Measurements from ENCODE around the gene NDST1. TPM values are rescaled to one million over a fixed set of nuclear protein-coding genes. Genes with fewer than 3 reads are reported as not detected.

NDST1 gene
- polyA plus RNA-seq (2011; rRNA removed) (52.2 and 63.2 TPM in 2 replicates), polyA minus RNA-seq (2011; rRNA and poly(A)+ RNA removed) (69.4 and 93.7 TPM in 2 replicates)

DNA sequence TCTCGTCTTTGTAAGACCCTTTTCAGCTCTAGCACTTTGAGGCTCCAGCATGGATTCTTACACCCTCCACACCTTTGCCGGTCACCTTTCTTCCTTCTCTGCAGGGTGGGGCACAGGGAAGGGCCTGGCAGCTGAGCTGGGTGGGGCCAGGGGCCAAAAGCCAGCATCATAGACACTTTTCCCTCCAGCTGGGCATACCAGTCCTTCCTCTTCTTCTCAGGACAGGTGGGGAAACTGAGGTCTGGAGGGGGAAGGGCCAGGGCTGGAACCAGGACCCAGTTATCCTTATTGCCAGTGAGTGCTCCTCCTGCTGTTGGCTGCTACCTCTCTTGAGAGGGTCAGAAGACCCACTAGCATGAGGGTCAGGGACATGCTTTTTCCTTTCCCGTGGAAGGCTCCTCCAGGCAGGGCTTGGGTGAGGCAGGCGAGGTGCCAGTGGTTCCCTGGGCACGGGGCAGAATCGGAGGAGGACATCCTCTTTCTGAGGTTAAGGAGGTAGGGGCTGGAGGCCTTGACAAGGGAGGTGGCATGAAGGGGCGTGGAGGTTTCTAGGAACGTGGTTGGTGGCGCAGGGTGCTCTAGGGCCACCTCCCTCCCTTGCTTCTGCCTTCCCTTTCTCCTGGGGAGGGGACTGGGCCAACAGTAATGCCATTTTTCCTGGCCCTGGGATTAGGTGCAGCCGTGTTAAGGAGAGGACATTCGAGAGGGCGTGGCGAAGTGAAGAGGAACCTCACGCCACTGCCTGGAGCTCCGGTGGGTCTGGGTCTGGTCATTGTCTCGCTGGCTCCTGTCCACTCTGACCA is at the start of gene NDST1:
Gene NDST1, plus strand, starts transcription at position 658 of the 803 bp plus-strand sequence. CDS start 13,124 bp downstream, outside the sequence.
- no peaks in the 10 kb centered on the region for H3K9me3 ChIP-seq (ENCODE audit: control insufficient read depth, insufficient read depth, low read length)
- ChIA-PET CTCF (no interaction called here), POLR2A (no interaction called here)
- TF ChIP-seq, protein P1, sequence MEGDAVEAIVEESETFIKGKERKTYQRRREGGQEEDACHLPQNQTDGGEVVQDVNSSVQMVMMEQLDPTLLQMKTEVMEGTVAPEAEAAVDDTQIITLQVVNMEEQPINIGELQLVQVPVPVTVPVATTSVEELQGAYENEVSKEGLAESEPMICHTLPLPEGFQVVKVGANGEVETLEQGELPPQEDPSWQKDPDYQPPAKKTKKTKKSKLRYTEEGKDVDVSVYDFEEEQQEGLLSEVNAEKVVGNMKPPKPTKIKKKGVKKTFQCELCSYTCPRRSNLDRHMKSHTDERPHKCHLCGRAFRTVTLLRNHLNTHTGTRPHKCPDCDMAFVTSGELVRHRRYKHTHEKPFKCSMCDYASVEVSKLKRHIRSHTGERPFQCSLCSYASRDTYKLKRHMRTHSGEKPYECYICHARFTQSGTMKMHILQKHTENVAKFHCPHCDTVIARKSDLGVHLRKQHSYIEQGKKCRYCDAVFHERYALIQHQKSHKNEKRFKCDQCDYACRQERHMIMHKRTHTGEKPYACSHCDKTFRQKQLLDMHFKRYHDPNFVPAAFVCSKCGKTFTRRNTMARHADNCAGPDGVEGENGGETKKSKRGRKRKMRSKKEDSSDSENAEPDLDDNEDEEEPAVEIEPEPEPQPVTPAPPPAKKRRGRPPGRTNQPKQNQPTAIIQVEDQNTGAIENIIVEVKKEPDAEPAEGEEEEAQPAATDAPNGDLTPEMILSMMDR (IDR thresholded peaks at IDR 0.05; ENCODE audit: low read depth, low read length), result no peak
- H3K27ac ChIP-seq (ENCODE audit: low read depth, low read length), result peak within 1 kb of the TSS; percentile 39
- H3K27me3 ChIP-seq (ENCODE audit: control insufficient read depth, insufficient read depth, low read length), result no peaks in the 10 kb centered on the region
- DNase-seq (ENCODE audit: low read depth, low spot score), result no peak
- no peak within 1 kb of the TSS for H3K4me3 ChIP-seq (ENCODE audit: low read depth, low read length)

DNA sequence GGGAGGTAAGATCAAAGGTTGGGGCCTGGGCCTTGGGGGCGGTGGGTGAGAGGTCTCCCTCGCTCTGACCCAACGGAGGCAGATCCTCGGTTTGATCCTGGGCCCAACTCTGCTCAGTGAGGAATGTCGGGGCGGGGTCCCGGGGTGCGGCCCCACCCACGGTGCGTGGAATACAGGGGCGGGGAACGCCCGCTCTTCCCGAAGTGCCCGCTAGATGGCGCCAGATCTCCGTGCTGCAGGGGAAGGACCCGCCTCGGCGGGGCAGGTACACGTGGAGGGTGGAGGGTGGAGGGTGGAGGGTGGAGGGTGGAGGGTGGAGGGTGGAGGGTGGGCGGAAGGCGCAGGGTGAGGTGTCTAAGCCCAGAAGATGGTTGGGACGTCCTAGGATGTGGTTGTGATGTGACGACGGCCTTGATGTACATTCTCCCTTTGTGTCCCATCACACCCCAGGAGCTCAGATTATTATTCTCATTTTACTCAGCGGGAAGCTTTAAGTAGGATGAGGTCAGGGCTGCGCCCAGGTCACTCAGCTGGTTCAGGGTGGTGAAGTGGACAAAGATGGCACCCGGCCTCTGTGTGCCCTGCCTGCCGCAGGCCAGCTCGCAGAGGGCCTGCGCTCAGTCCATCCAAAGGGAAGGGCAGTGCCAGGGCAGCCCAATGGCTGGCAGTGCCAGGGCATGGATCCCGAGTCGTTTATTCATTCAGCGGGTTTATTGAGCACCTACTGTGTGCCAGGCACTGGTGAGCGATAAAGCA is 49.0 kb upstream of the NDST1 start:
- peak overlapping the region; percentile 29; the same call in 1 of the 2 replicates for H3K4me3 ChIP-seq (ENCODE audit: low read depth, low read length)
- no peak for DNase-seq (ENCODE audit: low read depth, low spot score)
- TF ChIP-seq, protein P1 (IDR thresholded peaks at IDR 0.05; ENCODE audit: low read depth, low read length), result peak; percentile 76
- H3K27me3 ChIP-seq (ENCODE audit: control insufficient read depth, insufficient read depth, low read length), result no peaks in the 10 kb centered on the region
- ChIA-PET CTCF (interaction anchor here (0.5 to 6.0 kb wide), 57 partner anchors 8 to 670 kb away, joined by 3 to 87 read pairs (median 5); partner anchors contain the start of genes IRGM, MYOZ3, RBM22 and RPS14), POLR2A (interaction anchor here (0.7 to 1.6 kb wide), 4 partner anchors 10 to 101 kb away, joined by 3 to 6 read pairs (median 4); no protein-coding TSS in a partner anchor)
- H3K27ac ChIP-seq (ENCODE audit: low read depth, low read length), result no peak overlapping the region
- H3K9me3 ChIP-seq (ENCODE audit: control insufficient read depth, insufficient read depth, low read length), result no peaks in the 10 kb centered on the region

- ChIA-PET CTCF (interaction anchor here (1.0 to 6.0 kb wide), 3 partner anchors 9 to 99 kb away, joined by 3 to 87 read pairs (median 63); no protein-coding TSS in a partner anchor), POLR2A (no interaction called here)
Observed at GRCh38 chr5:150460781-150461180, 47.1 kb upstream of the NDST1 start.

GRCh38 chr5:150461231-150461630 is 46.7 kb upstream of the NDST1 start:
- Histone ChIP-seq H3K27ac (ENCODE audit: low read depth, low read length) (no peak overlapping the region), H3K9me3 (ENCODE audit: control insufficient read depth, insufficient read depth, low read length) (no peaks in the 10 kb centered on the region), H3K4me3 (ENCODE audit: low read depth, low read length) (no peak overlapping the region), H3K27me3 (ENCODE audit: control insufficient read depth, insufficient read depth, low read length) (no peaks in the 10 kb centered on the region)
- CTCF ChIA-PET, result interaction anchor here (1.0 to 6.0 kb wide), 3 partner anchors 10 to 99 kb away, joined by 3 to 87 read pairs (median 63); no protein-coding TSS in a partner anchor
- DNase-seq (ENCODE audit: low read depth, low spot score), result no peak
- POLR2A ChIA-PET, result no interaction called here
- TF ChIP-seq, protein P1 (IDR thresholded peaks at IDR 0.05; ENCODE audit: low read depth, low read length), result no peak

More at GRCh38 chr5:150460781-150461180, 47.1 kb upstream of the NDST1 start:
- H3K9me3 ChIP-seq (ENCODE audit: control insufficient read depth, insufficient read depth, low read length), result no peaks in the 10 kb centered on the region
- TF ChIP-seq, protein P1 (IDR thresholded peaks at IDR 0.05; ENCODE audit: low read depth, low read length), result no peak
- DNase-seq (ENCODE audit: low read depth, low spot score), result no peak
- H3K27ac ChIP-seq (ENCODE audit: low read depth, low read length), result no peak overlapping the region
- no peak overlapping the region for H3K4me3 ChIP-seq (ENCODE audit: low read depth, low read length)
- no peaks in the 10 kb centered on the region for H3K27me3 ChIP-seq (ENCODE audit: control insufficient read depth, insufficient read depth, low read length)
